HTERT RPE-1 (cell line): Measurements from ENCODE around the gene MAN2A1.
"Not testable (repeated sequence)": the region's sequence is repeated elsewhere in the genome, so short reads cannot be mapped to it uniquely, and the experiment has no call there.

Experiments used
- in situ Hi-C: fragments of 300-500 bp; cut with MboI; formaldehyde crosslinking; loops from 4 replicates; pipeline ENCODE4 v1.14.3; 2020; ENCODE audit warnings: low sequenced_read_pairs

Gene MAN2A1

DNA sequence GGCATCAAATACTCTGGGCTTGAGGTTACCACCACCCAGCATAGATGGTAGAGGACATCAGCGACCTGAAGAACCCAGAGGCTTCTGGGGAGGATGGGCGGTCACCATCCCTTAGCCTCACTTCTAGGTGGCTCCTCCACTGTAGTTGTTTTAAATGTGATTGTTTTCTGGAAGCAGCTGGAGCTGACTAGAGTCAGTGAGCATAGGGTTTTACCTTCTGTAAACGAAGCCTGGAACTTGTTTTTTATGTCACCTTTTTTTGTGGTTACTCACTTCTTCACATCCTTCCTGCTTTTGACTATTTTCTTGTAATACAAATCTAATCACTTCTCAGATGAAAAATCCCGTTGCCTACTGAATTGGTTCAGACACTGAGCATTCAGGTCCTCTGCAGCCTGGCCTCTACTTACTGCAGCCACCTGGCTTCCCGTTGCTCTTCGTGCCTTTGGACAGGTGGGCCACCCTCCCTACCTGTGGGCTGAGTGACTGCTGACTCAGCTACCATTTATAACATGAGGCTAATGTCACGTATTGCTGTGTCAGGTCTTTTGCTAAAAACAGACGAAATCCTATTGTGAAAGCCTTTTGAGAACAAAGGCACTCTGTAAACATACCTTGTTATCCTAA lies 167.8 kb downstream of the MAN2A1 start:
- in situ Hi-C loops: no loop called here

DNA sequence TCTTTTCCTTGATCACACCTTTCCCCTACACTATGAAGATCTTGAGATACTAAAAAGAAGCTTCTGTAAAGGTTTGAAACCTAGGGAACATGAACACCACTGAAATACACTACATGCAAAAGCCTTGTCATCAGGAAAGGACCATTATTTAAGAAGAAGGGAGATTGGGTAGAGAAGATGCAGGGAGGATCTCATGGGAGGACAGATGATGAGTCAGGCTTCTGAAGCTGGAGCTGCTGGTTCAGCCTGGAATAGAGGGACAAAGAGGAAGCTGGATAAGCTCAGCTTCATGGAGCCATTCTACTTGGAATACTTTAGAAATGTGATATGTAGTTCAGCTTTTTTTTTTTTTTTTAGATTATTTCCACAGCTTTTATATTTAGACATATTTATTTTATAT lies 169.8 kb downstream of the MAN2A1 start:
- in situ Hi-C loops: no loop called here

DNA sequence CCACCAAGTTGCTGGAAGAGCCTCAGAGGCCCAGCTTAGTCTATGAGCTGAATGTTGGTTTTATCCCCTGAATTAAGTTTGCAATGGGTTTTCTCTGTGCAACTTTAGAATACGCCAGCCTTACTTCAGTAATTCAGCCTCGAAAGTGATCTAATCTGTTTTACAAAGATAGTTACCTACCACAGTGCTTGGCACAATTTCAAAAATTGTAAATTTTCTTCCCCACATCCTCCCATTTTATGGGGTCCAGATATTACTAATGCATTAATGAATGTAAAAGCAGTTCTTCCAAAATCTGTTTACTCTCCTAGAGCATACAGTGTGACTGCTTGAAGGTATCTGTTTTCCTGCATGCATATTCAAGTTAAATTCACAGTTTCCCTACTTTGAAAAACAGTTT lies 172.6 kb downstream of the MAN2A1 start:
- in situ Hi-C loops: no loop called here

DNA sequence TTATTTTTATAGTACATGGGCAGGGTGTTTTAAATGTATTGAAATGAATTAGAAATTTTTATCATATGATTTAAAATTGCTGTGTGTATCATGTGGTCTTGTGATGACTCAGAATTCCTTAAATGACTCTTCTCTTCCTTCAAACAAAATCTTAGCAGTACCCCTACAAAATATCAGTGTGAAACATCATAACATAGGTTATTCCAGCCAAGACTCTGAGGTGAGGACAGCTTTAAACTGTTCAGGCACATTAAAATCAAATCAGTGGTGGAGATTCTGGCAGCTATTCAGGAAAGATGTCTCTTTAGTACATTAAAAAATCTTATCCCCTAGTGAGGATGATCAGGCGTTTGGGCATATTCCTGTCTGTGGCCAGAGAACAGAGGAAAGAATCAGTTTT lies 174.0 kb downstream of the MAN2A1 start:
- in situ Hi-C loops: no loop called here

DNA sequence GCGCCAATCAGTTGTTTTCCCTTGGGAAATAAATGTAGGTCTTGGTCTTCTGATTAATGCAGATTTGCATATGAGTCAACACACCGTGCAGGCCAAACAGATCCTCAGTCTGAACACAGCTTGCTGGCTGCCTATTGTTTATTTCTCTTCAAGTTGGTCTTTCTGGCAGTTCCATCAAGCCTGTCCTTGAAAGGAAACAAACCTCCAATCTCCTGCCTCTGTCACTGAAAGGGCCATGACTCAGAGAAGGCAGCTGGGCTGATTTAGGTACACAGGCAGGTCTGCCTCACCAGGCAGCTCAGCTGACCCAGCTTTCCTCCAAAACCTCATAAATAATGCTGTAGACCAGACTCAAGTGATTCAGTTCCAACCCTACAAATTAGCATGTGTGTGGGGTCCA lies 175.9 kb downstream of the MAN2A1 start:
- in situ Hi-C loops: no loop called here

DNA sequence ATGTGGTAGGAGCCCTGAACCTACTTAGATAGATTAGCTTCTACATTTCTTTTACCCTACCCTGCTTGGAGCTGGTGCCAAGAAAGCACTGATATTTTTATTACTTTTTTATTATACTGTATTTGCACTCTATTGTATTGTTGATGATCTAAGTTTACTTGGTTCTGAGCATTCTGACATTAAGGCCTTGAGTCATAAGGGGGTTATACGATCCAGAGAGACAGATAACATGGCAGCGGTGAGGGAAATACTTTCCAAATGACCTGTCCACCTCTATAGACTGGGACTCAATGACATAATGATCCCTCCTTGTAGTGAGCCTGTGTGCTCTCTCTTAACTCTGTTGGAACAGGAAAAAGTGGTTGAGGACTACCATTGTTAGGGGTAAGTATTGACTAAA lies 176.3 kb downstream of the MAN2A1 start:
- in situ Hi-C loops: no loop called here

DNA sequence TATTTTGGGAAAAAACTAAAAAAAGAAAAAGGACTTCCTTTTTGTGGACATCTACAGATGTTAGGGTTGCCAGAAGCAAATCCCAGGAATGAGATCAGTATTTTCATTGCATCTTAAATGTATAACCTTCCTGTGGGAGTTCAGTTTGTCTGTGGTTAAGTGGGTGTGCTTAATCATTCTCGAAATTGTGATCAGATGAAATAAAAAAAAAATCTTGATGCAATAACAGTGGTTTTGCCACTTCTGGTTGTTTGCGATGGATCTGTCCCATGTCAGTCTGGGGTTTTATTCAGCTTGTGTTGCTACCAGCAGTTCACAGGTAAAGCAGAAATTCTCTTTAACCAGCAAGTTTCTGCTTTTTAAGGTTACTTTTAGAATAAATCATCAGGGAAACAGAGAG lies 179.0 kb downstream of the MAN2A1 start:
- in situ Hi-C loops: no loop called here

DNA sequence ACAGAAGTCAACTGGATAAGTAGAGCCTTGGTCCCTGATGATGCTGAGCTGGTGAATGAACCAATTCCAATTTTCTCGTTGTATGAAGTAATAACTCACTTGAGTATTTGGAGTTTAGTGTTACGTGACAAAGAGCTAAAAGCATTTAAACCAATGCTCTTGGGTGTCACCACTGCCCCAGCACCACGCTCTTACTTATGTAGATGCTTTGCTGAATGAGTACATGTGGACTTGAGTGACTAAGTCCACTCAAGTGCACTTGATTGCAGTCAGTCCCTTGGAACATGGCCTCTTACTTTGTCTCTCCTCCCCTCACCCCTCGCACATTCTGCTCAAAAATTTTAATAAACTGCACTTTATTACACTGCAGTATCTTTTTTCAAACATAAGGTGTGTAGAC lies 184.0 kb downstream of the MAN2A1 start:
- in situ Hi-C loops: no loop called here

DNA sequence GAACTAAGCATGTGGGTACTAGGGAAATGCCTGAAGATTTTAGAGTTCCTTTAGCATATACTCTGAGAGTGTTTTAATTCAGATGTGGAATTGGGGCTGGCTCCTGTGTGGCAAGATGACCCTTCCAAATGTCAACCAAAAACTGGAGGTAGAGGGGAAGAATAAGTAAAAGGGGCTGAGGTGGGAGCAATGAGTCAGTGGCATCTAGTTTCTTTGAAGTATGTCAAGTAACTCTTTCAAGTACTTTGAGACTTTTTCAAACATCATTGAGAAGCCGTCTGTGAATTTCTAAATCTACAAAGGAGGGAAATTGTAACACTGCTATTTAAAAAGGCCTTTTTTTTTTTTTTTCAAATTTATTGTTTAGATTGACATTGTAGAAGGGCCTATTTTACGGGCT lies 184.4 kb downstream of the MAN2A1 start:
- in situ Hi-C loops: no loop called here

DNA sequence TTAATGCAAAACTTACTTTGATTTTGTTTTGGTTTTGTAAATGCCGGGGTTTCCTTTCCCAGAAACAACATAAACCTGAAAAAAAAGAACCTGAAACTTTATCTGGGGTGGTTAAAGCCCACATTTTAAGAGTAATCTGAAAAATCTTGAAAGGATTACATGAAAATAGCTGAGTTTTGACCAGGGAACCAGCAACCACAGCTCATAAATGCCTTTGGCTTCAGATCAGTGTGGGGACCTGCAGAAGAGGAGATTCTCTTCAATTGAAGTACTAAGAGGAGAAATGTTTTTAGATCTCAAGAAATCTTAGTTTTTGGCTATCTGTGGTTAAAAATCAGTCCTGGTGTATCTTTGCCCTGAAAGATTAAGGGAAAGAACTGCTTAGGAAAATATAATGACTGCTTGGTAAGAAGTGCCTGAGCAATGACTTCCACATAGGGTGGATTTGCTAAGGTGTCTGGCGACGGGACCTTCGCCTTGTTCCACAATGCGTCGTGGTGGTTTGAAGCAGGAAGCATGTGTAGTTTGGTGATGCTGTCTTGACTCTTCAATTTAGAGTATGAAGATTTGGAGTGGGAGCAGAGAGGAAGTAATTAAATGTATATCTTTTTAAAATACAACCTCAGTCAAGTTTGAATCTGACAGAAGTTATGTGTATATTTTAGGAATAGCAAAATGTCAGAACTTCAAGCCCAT lies 186.5 kb downstream of the MAN2A1 start:
- in situ Hi-C loops: no loop called here

DNA sequence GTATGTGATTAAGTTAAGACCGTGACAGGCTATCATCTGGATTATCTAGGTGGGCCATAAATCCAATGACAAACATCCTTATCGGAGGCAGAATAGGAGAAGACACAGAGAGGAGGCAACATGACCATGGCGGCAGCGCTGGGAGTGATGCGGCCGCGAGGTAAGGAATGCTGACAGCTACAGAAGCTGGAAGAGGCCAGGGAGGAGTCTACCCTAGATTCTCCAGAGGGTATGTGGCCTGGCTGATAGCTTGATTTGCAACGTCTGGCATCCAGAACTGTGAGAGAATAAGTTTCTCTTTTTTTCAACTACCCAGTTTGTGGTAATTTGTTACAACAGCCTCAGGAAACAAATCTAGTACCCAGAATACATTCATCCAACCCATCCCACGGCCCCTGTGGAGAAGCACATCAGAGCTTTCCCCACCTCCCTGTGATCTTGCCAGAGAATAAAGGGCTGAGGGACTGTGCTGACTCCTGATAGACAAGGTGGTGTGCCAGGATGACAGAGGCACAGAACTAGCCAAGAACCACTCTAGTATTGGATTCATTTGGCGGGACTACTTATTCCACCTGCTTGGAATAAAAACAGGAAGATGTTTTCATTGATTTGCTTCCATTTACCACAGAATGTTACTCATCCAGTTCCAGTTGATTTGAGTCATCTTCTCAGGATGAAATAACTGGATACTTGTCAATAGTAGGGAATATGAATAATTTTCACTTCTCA lies 187.4 kb downstream of the MAN2A1 start:
- in situ Hi-C loops: no loop called here

DNA sequence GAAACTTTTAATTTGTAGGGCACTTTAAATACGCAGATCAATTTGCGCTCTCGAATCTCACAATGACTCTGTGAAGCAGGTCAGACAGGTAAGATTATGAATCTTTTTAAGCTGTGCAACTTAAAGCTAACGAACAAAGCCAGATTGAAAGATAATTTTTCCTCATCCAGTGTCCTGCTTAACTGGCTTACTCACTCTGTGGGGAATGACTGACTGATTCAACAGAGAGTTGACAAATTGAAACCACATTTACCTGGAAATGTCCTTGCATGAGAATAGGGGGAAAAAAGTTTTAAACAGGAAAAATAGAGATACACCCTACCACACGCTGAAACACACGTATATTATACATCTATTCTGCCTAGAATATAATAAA lies 187.9 kb downstream of the MAN2A1 start:
- in situ Hi-C loops: no loop called here

DNA sequence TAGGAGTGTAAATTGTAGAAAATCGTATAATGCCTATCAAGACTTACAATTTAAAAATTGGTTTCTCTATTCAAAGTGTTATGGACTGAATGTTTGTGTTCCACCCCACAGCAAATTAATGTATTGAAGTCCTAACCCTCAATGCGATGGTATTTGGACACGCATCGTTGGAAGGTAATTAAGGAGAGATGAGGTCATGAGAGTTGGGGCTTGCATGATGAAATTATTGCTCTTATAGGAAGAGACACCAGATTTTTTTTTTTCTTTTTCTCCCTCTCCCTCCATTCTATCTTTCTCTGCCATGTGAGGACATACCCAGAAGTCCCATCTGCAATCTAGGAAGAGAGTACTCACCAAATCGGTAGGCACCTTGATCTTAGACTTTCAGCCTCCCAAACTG lies 189.2 kb downstream of the MAN2A1 start:
- in situ Hi-C loops: no loop called here

DNA sequence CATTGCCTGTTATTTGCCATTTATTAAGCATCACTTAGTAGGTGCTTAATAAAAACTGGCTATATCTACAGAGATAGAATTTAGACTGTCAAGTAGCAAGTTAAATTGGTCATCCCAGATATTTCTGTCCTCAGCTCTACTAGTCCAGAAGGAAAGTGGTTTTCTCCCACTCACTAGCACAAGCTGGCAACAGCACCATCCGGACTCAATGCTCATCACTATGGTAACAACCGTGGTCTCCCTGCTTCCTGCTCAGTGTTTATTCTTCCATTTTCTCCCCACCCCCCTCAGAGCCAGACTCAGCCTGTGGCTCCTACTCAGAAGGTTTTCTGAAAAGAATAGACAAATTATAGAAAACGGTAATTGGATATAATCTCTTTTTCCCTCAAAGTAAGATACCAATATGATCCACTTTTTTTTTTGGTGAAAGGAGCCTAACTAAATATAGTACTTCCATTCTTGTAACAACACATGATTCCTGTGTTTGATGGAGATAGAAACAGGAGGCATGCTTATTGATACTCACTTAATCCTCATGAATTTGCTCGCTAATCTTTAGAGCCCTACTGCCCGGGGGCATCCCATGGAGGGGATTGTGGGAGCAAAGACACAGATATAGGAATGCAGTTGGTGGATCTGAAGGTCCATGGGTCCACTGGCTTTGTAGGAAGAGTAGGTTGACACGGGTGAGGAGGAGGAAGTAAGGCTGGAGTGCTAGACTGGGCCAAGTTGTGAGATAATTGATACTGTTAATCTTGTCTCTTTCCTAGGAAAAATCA lies 191.4 kb downstream of the MAN2A1 start:
- in situ Hi-C loops: no loop called here

DNA sequence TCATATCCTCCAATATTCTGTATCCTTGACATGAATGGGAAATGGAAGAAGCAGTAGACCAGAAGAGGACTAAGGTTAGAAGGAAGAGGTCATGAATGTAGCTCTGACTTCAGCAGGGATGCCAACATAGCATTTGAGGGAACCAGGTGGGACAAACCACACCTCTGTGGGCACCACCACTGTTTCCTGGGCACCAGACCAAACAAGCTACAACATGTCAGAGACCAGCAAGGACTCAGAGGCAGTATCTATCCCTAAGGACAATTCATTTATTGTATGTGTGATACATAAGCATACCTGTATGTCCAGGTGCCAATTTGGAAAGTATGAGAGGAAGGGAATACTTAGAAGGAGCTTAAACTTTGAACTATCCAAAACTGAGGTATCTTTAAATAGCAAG lies 192.8 kb downstream of the MAN2A1 start:
- in situ Hi-C loops: no loop called here

DNA sequence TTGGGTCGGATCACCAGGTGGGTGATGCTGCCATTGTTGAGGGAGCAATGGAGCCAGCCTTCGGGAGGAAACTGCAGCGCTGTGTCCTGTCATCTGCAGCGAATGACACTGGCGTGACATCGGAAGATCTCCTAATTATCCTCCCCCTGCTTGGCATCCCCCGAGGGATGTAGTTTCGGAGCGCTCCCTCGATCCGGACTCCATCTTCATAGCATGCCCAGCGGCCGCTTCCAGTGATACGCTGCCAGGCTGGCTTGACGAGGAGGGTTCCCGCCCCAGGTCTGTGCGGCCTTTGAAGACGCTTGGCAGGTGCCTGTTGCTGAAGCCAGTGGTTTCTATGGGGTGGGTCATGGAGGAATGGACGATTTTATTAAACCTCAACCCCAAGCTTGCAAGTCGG lies 194.9 kb downstream of the MAN2A1 start:
- in situ Hi-C loops: no loop called here

DNA sequence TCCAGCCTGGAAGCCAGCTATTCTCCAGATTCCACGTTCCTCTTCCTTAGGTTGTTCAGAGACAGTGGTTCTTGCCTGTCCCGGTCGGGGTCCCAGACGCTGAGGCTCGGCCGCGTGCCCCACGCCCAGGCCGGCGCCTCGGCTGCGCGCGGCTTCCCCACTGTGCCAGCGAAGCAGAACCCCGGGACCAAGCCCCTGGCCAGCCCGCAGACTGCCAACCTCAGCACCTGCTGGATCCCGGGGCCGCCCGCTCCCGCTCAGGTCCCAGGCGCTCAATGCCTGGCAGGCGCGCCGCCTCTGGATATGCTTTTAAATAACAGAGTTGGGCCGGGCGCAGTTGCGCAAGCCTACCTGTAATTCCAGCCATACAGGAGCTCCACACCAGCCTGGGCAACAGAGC lies 195.5 kb downstream of the MAN2A1 start:
- in situ Hi-C loops: no loop called here

DNA sequence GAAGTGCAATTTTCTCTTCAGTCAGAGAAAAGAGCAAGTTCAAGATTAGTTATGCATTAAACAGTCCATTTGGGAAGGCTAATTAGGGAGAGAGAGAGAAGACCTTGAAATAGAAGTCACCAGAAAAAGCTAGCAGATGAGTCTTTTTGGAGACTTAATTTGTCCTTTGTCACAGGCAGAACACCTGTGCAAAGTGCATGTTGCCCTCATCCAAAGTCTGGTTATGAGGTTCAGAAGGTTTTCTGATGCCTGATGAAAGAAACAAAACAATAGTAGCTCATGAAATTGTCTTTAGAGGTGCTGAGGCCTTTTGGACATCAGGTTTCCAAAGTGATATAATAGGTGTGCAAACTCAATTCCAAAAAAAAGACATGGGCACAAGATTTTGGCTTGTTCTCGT lies 199.3 kb downstream of the MAN2A1 start:
- in situ Hi-C loops: no loop called here

DNA sequence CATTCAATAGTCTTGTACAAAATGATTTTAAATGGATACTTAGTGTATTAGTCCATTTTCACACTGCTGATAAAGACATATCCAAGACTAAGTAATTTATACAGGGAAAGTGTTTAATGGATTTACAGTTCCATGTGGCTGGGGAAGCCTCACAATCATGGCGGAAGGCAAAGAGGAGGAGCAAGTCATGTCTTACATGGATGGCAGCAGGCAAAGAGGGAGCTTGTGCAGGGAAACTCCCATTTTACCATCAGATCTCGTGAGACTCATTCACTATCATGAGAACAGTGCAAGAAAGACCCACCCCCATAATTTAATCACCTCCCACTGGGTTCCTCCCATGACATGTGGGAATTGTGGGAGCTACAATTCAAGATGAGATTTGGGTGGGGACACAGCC lies 203.5 kb downstream of the MAN2A1 start:
- in situ Hi-C loops: not testable (repeated sequence)

DNA sequence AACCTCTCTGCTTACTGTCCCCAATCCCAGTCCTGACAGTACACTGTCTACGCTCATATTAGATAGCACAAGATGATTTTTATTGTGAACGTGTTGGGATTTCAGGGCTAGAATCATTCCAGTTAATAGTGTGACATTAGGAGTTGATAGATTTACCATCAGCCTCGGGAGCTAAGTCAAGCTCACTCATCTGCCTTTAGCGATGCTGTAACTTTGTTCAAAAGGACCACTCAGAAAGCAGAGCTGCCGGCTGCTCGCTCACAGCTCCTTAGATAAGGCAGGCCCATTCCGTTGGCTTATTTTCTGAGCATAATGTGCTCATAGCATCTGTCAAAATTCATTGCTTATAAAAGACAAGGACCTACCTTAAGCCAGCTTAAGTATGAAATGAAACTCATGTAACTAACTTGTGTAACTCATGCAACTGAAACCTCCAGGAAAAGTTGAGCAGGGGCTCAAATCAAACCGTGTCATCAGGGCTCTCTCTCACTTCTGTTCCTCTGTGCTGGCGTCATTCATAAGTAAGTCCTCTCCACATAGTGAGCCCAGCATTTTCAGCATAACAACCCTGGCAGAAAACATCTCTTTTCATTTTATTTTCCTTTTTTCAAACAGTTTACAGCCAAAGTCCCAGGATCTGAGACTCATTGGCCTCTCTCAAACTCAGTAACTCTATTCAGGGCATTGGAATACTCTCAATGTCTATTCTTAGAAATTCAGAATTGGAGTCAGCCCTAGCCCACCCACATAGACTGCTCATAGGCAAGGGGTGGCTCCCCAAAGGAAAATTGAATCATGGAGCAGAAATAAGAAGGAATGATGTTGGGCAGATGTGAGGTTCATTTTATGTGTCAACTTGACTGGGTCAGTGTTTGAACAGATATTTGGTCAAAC lies 208.8 kb downstream of the MAN2A1 start:
- in situ Hi-C loops: no loop called here

DNA sequence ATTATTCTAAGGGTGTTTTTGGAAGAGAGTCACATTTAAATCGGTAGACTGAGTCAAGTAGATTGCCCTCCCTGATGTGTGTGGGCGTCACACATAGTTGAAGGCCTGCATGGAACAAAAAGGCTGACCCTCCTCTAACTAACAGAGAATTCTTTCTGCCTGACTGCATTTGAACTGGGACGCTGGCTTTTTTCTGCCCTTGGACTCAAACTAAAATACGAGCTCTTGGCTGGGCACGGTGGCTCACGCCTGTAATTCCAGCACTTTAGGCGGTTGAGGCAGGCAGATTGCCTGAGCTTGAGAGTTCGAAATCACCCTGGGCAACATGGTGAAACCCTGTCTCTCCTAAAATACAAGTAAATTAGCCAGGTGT lies 209.4 kb downstream of the MAN2A1 start:
- in situ Hi-C loops: no loop called here
